ENCODE measurements around the gene MCAM.

DNA sequence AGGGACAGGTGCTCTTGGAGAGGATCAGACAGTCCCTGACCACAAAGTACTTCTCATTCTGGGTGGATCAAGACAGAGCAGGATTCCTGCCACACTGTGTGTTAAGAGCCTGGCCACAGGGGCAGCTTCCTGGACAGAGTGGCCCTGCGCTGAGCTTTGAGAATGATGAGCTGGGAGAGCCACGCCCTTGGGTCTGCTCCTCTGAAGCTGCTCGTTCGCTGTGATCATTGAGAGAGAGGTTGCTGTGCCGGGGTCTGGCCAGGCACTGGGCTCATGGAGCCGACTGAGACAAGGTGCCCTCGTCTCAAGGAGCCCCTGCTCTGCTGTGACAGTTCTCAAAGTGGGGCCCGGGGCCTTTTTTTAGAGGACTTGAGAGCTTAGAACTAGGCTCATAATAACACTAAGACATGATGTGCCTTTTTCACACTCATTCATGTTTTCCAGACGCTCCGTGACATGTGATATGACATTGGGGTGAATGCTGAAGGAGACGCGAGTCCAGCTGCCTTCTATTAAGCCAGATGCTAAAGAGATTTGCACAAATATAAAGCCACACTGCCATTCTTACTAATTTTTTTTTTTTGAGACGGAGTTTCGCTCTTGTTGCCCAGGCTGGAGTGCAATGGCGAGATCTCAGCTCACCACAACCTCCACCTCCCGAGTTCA lies 31.1 kb upstream of the MCAM start:
- TF ChIP-seq, protein P1, sequence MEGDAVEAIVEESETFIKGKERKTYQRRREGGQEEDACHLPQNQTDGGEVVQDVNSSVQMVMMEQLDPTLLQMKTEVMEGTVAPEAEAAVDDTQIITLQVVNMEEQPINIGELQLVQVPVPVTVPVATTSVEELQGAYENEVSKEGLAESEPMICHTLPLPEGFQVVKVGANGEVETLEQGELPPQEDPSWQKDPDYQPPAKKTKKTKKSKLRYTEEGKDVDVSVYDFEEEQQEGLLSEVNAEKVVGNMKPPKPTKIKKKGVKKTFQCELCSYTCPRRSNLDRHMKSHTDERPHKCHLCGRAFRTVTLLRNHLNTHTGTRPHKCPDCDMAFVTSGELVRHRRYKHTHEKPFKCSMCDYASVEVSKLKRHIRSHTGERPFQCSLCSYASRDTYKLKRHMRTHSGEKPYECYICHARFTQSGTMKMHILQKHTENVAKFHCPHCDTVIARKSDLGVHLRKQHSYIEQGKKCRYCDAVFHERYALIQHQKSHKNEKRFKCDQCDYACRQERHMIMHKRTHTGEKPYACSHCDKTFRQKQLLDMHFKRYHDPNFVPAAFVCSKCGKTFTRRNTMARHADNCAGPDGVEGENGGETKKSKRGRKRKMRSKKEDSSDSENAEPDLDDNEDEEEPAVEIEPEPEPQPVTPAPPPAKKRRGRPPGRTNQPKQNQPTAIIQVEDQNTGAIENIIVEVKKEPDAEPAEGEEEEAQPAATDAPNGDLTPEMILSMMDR (IDR thresholded peaks at IDR 0.05): no peak
- TF ChIP-seq POLR2AphosphoS5 (IDR thresholded peaks at IDR 0.05) (no peak), EP300 (IDR thresholded peaks at IDR 0.05) (no peak), POLR2A (IDR thresholded peaks at IDR 0.05) (no peak)
